BE2C (cell line): ENCODE data around the gene BSND.

Experiments
- DNase-seq: peaks from one replicate; pipeline ENCODE4 v3.0.0-alpha.2; 2020
- H3K27me3 ChIP-seq: fragments of 250-450 bp; sonication (Bioruptor Pico); 2 replicates; pipeline ENCODE4 v1.5.1; 2020; ENCODE audit warnings: mild to moderate bottlenecking
- H3K36me3 ChIP-seq: fragments of 250-450 bp; sonication (Bioruptor Pico); 2 replicates; pipeline ENCODE4 v1.5.1; 2020; ENCODE audit warnings: mild to moderate bottlenecking
- H3K4me1 ChIP-seq: fragments of 250-450 bp; sonication (Bioruptor Pico); 2 replicates; pipeline ENCODE4 v1.5.1; 2020
- H3K4me3 ChIP-seq: 2 replicates; pipeline ENCODE4 v1.5.1; 2011; ENCODE audit warnings: low read depth, low read length
- H3K9me3 ChIP-seq: fragments of 250-450 bp; sonication (Bioruptor Pico); 2 replicates; pipeline ENCODE4 v1.5.1; 2020
- CTCF ChIP-seq: IDR thresholded peaks from 2 replicates; pipeline ENCODE4 v1.5.1; 2012; ENCODE audit warnings: mild to moderate bottlenecking, low read depth, low read length

BSND gene

GRCh38 chr1:55052221-55053142 is 53.7 kb downstream of the BSND start:
- Histone ChIP-seq H3K4me1 (peaks cover 4% of the 10 kb centered on the region; the same call in 1 of the 2 replicates), H3K27me3 (no peaks in the 10 kb centered on the region), H3K36me3 (no peaks in the 10 kb centered on the region), H3K9me3 (no peaks in the 10 kb centered on the region), H3K4me3 (no peak overlapping the region)
- TF ChIP-seq CTCF: no peak
- DNase-seq: no peak

GRCh38 chr1:55053265-55053954 is 54.7 kb downstream of the BSND start:
- H3K4me3 ChIP-seq: no peak overlapping the region
- DNase-seq: no peak
- peaks cover 4% of the 10 kb centered on the region; the same call in 1 of the 2 replicates for H3K4me1 ChIP-seq
- no peak for TF ChIP-seq CTCF
- no peaks in the 10 kb centered on the region for H3K9me3 ChIP-seq
- H3K36me3 ChIP-seq: no peaks in the 10 kb centered on the region
- no peaks in the 10 kb centered on the region for H3K27me3 ChIP-seq

DNA sequence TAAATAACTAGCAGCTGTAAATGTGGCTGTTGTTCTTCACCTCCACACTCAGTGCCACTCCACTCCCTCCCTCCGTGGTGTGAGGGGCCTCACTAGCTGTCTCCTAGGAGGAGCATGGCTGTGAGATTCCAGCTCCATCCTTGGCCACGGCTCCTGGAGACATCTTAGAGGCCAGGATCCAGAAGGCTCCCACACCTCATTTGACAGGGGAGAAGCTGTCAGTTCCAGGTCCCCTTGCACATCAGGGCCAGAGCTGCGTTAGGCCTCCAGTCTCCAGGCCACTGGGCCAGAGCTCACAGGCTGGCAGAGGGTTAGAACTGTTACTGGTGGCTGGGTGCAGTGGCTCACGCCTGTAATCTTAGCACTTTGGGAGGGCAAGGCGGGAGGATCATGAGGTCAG is 55.7 kb downstream of the BSND start:
- no peaks in the 10 kb centered on the region for H3K9me3 ChIP-seq
- TF ChIP-seq CTCF: no peak
- no peak for DNase-seq
- peaks cover 4% of the 10 kb centered on the region; the same call in 1 of the 2 replicates for H3K4me1 ChIP-seq
- H3K27me3 ChIP-seq: no peaks in the 10 kb centered on the region
- H3K36me3 ChIP-seq: no peaks in the 10 kb centered on the region
- H3K4me3 ChIP-seq: no peak overlapping the region

- Histone ChIP-seq H3K4me1 (peaks cover 2% of the 10 kb centered on the region; the same call in 1 of the 2 replicates), H3K36me3 (no peaks in the 10 kb centered on the region), H3K4me3 (no peak overlapping the region), H3K27me3 (no peaks in the 10 kb centered on the region), H3K9me3 (no peaks in the 10 kb centered on the region)
- no peak for DNase-seq
- TF ChIP-seq CTCF: no peak
Measured at GRCh38 chr1:55055084-55055882, 56.5 kb downstream of the BSND start.

DNA sequence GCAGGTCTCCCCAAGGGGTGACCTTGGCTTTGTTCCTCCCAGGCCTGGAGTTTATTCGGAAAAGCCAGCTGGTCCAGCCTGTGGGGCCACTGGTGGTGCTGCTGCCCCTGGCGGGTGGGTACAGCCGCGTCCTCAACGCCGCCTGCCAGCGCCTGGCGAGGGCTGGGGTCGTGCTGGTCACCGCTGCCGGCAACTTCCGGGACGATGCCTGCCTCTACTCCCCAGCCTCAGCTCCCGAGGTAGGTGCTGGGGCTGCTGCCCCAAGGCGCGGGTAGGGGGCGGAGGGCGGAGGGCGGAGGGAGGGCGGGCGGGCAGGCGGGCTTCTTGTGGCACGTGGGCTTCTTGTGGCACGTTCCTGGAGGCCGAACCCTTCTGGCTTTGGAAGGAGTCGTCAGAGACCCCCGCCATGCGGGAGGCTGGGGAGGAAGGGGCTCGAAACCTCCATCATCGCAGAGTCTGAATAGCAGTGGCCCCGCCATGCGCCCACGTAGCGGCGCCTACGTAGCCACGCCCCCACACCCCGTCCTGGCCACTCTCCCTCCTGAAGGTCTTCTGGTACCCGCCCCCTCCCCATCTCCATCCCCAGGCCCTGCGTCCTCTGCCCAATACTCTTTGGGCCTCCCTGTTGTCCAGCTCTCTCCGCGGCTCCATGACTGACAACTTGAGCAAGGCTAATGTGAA is 57.4 kb downstream of the BSND start:
- Histone ChIP-seq H3K36me3 (no peaks in the 10 kb centered on the region), H3K9me3 (no peaks in the 10 kb centered on the region), H3K4me3 (no peak overlapping the region), H3K4me1 (no peaks in the 10 kb centered on the region), H3K27me3 (no peaks in the 10 kb centered on the region)
- no peak for DNase-seq
- no peak for TF ChIP-seq CTCF
